Measurements from ENCODE around the gene TMEM87B.

TMEM87B gene

GRCh38 chr2:112148477-112148876, 93.4 kb downstream of the TMEM87B start:
- H3K4me3 ChIP-seq (replicated peaks in 1 of 2; ENCODE audit: low read depth in 2 of 2, low read length in 2 of 2): no peak overlapping the region
- no peak for TF ChIP-seq CTCF (IDR thresholded peaks at IDR 0.05; ENCODE audit: low read depth, low read length)

GRCh38 chr2:112149194-112149593, 94.1 kb downstream of the TMEM87B start:
- H3K4me3 ChIP-seq (replicated peaks in 1 of 2; ENCODE audit: low read depth in 2 of 2, low read length in 2 of 2): no peak overlapping the region
- TF ChIP-seq CTCF (IDR thresholded peaks at IDR 0.05; ENCODE audit: low read depth, low read length): no peak
- DNase-seq (ENCODE audit: low read depth in 2 of 2): no peak

More at GRCh38 chr2:112148477-112148876, 93.4 kb downstream of the TMEM87B start:
- DNase-seq (ENCODE audit: low read depth in 2 of 2): peak in 1 of 2 donors; percentile 20

GRCh38 chr2:112149866-112150435, 94.9 kb downstream of the TMEM87B start:
- DNase-seq (ENCODE audit: low read depth in 2 of 2): no peak
- no peak overlapping the region for H3K4me3 ChIP-seq (replicated peaks in 1 of 2; ENCODE audit: low read depth in 2 of 2, low read length in 2 of 2)
- no peak for TF ChIP-seq CTCF (IDR thresholded peaks at IDR 0.05; ENCODE audit: low read depth, low read length)

- no peak for TF ChIP-seq CTCF (IDR thresholded peaks at IDR 0.05; ENCODE audit: low read depth, low read length)
- peak; percentile 88 to 96 for DNase-seq (ENCODE audit: low read depth in 2 of 2)
- no peak overlapping the region for H3K4me3 ChIP-seq (replicated peaks in 1 of 2; ENCODE audit: low read depth in 2 of 2, low read length in 2 of 2)
These were observed 95.4 kb downstream of the TMEM87B start for GRCh38 chr2:112150447-112150846.

GRCh38 chr2:112150851-112151250, 95.8 kb downstream of the TMEM87B start:
- TF ChIP-seq CTCF (IDR thresholded peaks at IDR 0.05; ENCODE audit: low read depth, low read length): no peak
- no peak overlapping the region for H3K4me3 ChIP-seq (replicated peaks in 1 of 2; ENCODE audit: low read depth in 2 of 2, low read length in 2 of 2)
- DNase-seq (ENCODE audit: low read depth in 2 of 2): no peak

GRCh38 chr2:112151271-112151670, 96.2 kb downstream of the TMEM87B start:
- no peak for TF ChIP-seq CTCF (IDR thresholded peaks at IDR 0.05; ENCODE audit: low read depth, low read length)
- no peak overlapping the region for H3K4me3 ChIP-seq (replicated peaks in 1 of 2; ENCODE audit: low read depth in 2 of 2, low read length in 2 of 2)
- DNase-seq (ENCODE audit: low read depth in 2 of 2): no peak

Data from cardiac fibroblast (primary cell).